ENCODE results near the gene PRKACG. TPM values are rescaled to one million over a fixed set of nuclear protein-coding genes. Genes with fewer than 3 reads are reported as not detected.

Gene PRKACG
- total RNA-seq, 3 donors from 2014 or later (not counting 1 experiment from before 2014, with no cell fraction given) = not detected

DNA sequence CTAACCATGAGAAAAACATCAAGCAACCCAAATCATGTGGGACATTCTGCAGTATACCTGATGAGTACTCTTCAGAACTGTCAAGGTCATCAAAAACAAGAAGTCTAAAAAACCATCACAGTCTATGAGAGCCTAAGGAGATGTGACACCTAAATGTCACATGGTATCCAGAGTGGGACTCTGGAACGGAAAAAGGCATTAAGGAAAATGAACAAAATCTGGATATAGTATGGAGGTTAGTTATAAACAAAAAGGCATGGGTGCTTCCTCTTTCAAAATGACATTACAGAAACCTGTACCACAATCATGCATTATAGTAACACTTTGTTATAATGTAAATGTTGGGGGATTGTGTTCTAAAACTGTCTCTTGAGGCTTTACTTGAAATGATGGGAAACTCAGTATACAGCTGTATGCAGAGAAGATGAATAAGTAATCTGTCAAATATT is 47.4 kb downstream of the PRKACG start:
- H3K9me3 ChIP-seq (ENCODE audit: control insufficient read depth, insufficient read depth, low read length) = no peaks in the 10 kb centered on the region
- no peaks in the 10 kb centered on the region for H3K4me1 ChIP-seq (ENCODE audit: control insufficient read depth, insufficient read depth, low read length)
- Mint-ChIP-seq H3K9me3 (no peaks in the 10 kb centered on the region), H3K36me3 (no peaks in the 10 kb centered on the region), H3K4me1 (no peaks in the 10 kb centered on the region), H3K4me3 (no peak overlapping the region), H3K27me3 (ENCODE audit: low read depth in 2 of 2) (peaks cover 0 to 2% of the 10 kb centered on the region in 2 donors), H3K27ac (no peak overlapping the region)
- no peak for ATAC-seq
- TF ChIP-seq, protein P1, sequence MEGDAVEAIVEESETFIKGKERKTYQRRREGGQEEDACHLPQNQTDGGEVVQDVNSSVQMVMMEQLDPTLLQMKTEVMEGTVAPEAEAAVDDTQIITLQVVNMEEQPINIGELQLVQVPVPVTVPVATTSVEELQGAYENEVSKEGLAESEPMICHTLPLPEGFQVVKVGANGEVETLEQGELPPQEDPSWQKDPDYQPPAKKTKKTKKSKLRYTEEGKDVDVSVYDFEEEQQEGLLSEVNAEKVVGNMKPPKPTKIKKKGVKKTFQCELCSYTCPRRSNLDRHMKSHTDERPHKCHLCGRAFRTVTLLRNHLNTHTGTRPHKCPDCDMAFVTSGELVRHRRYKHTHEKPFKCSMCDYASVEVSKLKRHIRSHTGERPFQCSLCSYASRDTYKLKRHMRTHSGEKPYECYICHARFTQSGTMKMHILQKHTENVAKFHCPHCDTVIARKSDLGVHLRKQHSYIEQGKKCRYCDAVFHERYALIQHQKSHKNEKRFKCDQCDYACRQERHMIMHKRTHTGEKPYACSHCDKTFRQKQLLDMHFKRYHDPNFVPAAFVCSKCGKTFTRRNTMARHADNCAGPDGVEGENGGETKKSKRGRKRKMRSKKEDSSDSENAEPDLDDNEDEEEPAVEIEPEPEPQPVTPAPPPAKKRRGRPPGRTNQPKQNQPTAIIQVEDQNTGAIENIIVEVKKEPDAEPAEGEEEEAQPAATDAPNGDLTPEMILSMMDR (IDR thresholded peaks at IDR 0.05) = no peak
- 91% methylated on average over 1 of the region's 1 CpG for WGBS (ENCODE audit: insufficient coverage)
- no peak for DNase-seq
- no peaks in the 10 kb centered on the region for H3K27me3 ChIP-seq (ENCODE audit: control insufficient read depth, insufficient read depth, low read length)
- no peaks in the 10 kb centered on the region for H3K36me3 ChIP-seq (ENCODE audit: control insufficient read depth, insufficient read depth, low read length)
- no peak overlapping the region for H3K4me3 ChIP-seq (ENCODE audit: low read length)
- intact Hi-C loops (cut with micrococcal nuclease) = no loop called here
- no peak overlapping the region for H3K27ac ChIP-seq (ENCODE audit: low read length)

DNA sequence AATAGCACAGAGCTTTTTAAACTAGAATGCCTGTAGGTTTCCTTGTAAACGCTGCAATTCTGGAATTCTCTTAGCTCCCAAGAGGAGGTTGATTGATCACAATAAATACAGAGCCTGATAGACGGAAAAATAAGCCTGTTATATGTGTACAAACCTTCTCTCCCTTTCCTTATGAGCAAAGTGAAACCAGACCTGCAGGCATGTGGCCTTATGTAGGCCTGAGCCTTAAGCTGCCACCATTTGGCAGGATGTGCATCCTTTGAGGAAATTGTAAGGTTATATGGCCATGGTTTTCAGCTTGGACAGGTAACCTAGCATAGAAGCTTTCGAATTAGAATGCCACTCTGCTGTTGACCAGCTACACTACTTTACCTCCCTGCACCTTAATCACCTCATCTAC is 49.1 kb downstream of the PRKACG start:
- H3K27ac Mint-ChIP-seq = no peak overlapping the region
- H3K4me1 ChIP-seq (ENCODE audit: control insufficient read depth, insufficient read depth, low read length) = no peaks in the 10 kb centered on the region
- H3K4me1 Mint-ChIP-seq = no peaks in the 10 kb centered on the region
- intact Hi-C loops (cut with micrococcal nuclease) = no loop called here
- peaks cover 11 to 12% of the 10 kb centered on the region in 2 donors for H3K27me3 Mint-ChIP-seq (ENCODE audit: low read depth in 2 of 2)
- TF ChIP-seq, protein P1 (IDR thresholded peaks at IDR 0.05) = no peak
- H3K36me3 Mint-ChIP-seq = no peaks in the 10 kb centered on the region
- WGBS (ENCODE audit: insufficient coverage) = 86% methylated on average over 2 of the region's 3 CpGs
- no peak overlapping the region for H3K4me3 Mint-ChIP-seq
- no peak overlapping the region for H3K4me3 ChIP-seq (ENCODE audit: low read length)
- H3K9me3 Mint-ChIP-seq = no peaks in the 10 kb centered on the region
- H3K36me3 ChIP-seq (ENCODE audit: control insufficient read depth, insufficient read depth, low read length) = no peaks in the 10 kb centered on the region
- DNase-seq (no peak), ATAC-seq (no peak)
- H3K27me3 ChIP-seq (ENCODE audit: control insufficient read depth, insufficient read depth, low read length) = no peaks in the 10 kb centered on the region
- no peak overlapping the region for H3K27ac ChIP-seq (ENCODE audit: low read length)
- no peaks in the 10 kb centered on the region for H3K9me3 ChIP-seq (ENCODE audit: control insufficient read depth, insufficient read depth, low read length)

DNA sequence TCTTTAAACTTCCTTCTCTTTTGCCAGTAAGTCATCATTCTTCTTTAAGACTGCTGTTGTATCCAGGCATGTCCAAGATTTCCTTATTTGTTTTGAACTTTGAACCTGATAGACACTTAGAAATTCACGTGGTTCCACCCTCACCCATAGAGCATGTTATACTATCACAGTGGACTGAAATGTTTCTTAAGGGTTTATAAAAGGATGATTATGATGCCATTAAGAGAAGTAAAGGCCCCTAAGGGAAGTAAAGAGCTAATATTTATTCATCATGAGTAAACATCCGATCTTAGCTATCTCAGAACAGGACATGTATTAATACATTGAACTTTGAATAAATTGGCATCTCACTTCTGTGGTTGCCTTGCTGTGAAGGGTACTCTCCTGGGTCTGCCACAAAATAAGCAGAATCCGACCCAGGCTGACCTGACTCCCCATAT is 49.8 kb downstream of the PRKACG start:
- TF ChIP-seq, protein P1 (IDR thresholded peaks at IDR 0.05) = no peak
- H3K36me3 Mint-ChIP-seq = no peaks in the 10 kb centered on the region
- intact Hi-C loops (cut with micrococcal nuclease) = no loop called here
- Histone ChIP-seq H3K36me3 (ENCODE audit: control insufficient read depth, insufficient read depth, low read length) (no peaks in the 10 kb centered on the region), H3K27ac (ENCODE audit: low read length) (no peak overlapping the region), H3K4me3 (ENCODE audit: low read length) (no peak overlapping the region), H3K27me3 (ENCODE audit: control insufficient read depth, insufficient read depth, low read length) (no peaks in the 10 kb centered on the region), H3K9me3 (ENCODE audit: control insufficient read depth, insufficient read depth, low read length) (no peaks in the 10 kb centered on the region), H3K4me1 (ENCODE audit: control insufficient read depth, insufficient read depth, low read length) (no peaks in the 10 kb centered on the region)
- WGBS (ENCODE audit: insufficient coverage) = 100% methylated on average over 2 of the region's 3 CpGs
- no peak overlapping the region for H3K27ac Mint-ChIP-seq
- no peak for ATAC-seq
- H3K9me3 Mint-ChIP-seq = no peaks in the 10 kb centered on the region
- H3K27me3 Mint-ChIP-seq (ENCODE audit: low read depth in 2 of 2) = peaks cover 12 to 16% of the 10 kb centered on the region in 2 donors
- no peaks in the 10 kb centered on the region for H3K4me1 Mint-ChIP-seq
- DNase-seq = no peak
- H3K4me3 Mint-ChIP-seq = no peak overlapping the region

DNA sequence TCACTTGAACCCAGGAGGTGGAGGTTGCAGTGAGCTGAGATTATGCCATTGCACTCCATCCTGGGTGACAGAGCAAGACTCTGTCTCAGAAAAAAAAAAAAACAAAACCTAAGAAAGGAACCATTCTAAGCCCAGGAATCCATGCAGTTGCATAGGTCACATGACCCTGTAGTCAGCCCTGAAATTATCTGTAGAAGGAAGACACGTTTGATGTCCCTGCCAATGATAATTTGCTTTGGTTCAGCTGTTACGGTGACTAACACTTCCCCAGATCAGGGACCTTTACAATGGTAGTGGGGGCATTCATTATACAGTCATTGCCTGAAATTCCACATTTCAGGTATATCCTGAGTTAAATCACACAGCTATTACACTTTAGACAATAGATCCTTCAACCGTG is 50.5 kb downstream of the PRKACG start:
- peaks cover 12 to 16% of the 10 kb centered on the region in 2 donors for H3K27me3 Mint-ChIP-seq (ENCODE audit: low read depth in 2 of 2)

More for the DNA sequence above, 50.5 kb downstream of the PRKACG start:
- H3K36me3 ChIP-seq (ENCODE audit: control insufficient read depth, insufficient read depth, low read length) = no peaks in the 10 kb centered on the region
- DNase-seq (no peak), ATAC-seq (no peak)
- Mint-ChIP-seq H3K36me3 (no peaks in the 10 kb centered on the region), H3K9me3 (no peaks in the 10 kb centered on the region), H3K4me1 (no peaks in the 10 kb centered on the region), H3K27ac (no peak overlapping the region), H3K4me3 (no peak overlapping the region)
- H3K27me3 ChIP-seq (ENCODE audit: control insufficient read depth, insufficient read depth, low read length) = no peaks in the 10 kb centered on the region
- no peaks in the 10 kb centered on the region for H3K4me1 ChIP-seq (ENCODE audit: control insufficient read depth, insufficient read depth, low read length)
- H3K27ac ChIP-seq (ENCODE audit: low read length) = no peak overlapping the region
- 94% methylated on average over 2 of the region's 3 CpGs for WGBS (ENCODE audit: insufficient coverage)
- TF ChIP-seq, protein P1 (IDR thresholded peaks at IDR 0.05) = no peak
- intact Hi-C loops (cut with micrococcal nuclease) = no loop called here
- no peaks in the 10 kb centered on the region for H3K9me3 ChIP-seq (ENCODE audit: control insufficient read depth, insufficient read depth, low read length)
- no peak overlapping the region for H3K4me3 ChIP-seq (ENCODE audit: low read length)
